ENCODE data around the gene MAPKAPK5. TPM values are rescaled to one million over a fixed set of nuclear protein-coding genes. Genes with fewer than 3 reads are reported as not detected.

Gene MAPKAPK5
- total and polyA plus RNA-seq, 2 donors (not counting 3 experiments of a cell fraction or from before 2014, with no cell fraction given) = 22.8 to 47.1 TPM

- Histone ChIP-seq H3K4me3 (replicated peaks in 1 of 3; ENCODE audit: insufficient read depth in 1 of 3, low read depth in 1 of 3, low read length in 3 of 3) (no peak overlapping the region), H4K20me1 (replicated peaks; ENCODE audit: control insufficient read depth, extremely low read depth, insufficient read depth, low read length) (no peaks in the 10 kb centered on the region), H2AFZ (ENCODE audit: low read depth, low read length) (no peak overlapping the region), H3K27ac (ENCODE audit: insufficient read depth, low read depth, low read length) (no peak overlapping the region), H3K36me3 (ENCODE audit: control insufficient read depth in 2 of 2, extremely low read depth in 1 of 2, insufficient read depth in 2 of 2, low read length in 2 of 2) (no peaks in the 10 kb centered on the region), H3K4me2 (ENCODE audit: insufficient read depth, low read length) (no peak overlapping the region), H3K9ac (replicated peaks; ENCODE audit: extremely low read depth, insufficient read depth, low read length) (no peak overlapping the region), H3K9me1 (replicated peaks; ENCODE audit: control insufficient read depth, extremely low read depth, insufficient read depth, low read length) (no peaks in the 10 kb centered on the region), H3K27me3 (ENCODE audit: control insufficient read depth in 2 of 2, insufficient read depth in 2 of 2, low read length in 2 of 2) (no peaks in the 10 kb centered on the region), H3K79me2 (ENCODE audit: control insufficient read depth, insufficient read depth, low read length) (no peaks in the 10 kb centered on the region), H3K4me1 (ENCODE audit: control insufficient read depth, extremely low read depth, insufficient read depth, low read length) (no peaks in the 10 kb centered on the region), H3K9me3 (replicated peaks; ENCODE audit: control insufficient read depth, insufficient read depth, low read length) (no peaks in the 10 kb centered on the region)
- TF ChIP-seq CTCF (IDR thresholded peaks at IDR 0.05; ENCODE audit: extremely low read depth in 1 of 2, insufficient read depth in 1 of 2, low read depth in 1 of 2, low read length in 2 of 2) = no peak
- no peak for TF ChIP-seq POLR2A (IDR thresholded peaks at IDR 0.05; ENCODE audit: low read depth, low read length)
- TF ChIP-seq JUN (IDR thresholded peaks at IDR 0.05; ENCODE audit: borderline replicate concordance, insufficient read depth, insufficient read length, low read depth) = no peak
- TF ChIP-seq GATA2 (IDR thresholded peaks at IDR 0.05; ENCODE audit: insufficient read depth, insufficient read length, low read depth, low read length) = no peak
- no peak for TF ChIP-seq FOS (IDR thresholded peaks at IDR 0.05; ENCODE audit: borderline replicate concordance, insufficient read depth, low read length)
- TF ChIP-seq EZH2 (IDR thresholded peaks at IDR 0.05; ENCODE audit: borderline replicate concordance, low read depth, low read length, severe bottlenecking) = no peak
- TF ChIP-seq MAX (IDR thresholded peaks at IDR 0.05; ENCODE audit: insufficient read depth, insufficient read length) = no peak
- TF ChIP-seq MYC (IDR thresholded peaks at IDR 0.05; ENCODE audit: low read depth, low read length) = no peak
- TF ChIP-seq POLR2AphosphoS5 (IDR thresholded peaks at IDR 0.05; ENCODE audit: insufficient read depth, low read depth, low read length) = no peak
- dilution Hi-C loops (cut with MboI; ENCODE audit: extremely low pct_ligation_motif_present, low sequenced_read_pairs) = no loop called here
- CTCF ChIA-PET = interaction anchor here (0.8 to 1.2 kb wide), 3 partner anchors 8 to 17 kb away, joined by 3 to 6 read pairs (median 3); no protein-coding TSS in a partner anchor
- POLR2A ChIA-PET = no interaction called here
- intact Hi-C loops (cut with micrococcal nuclease) = no loop called here
- no peak for DNase-seq (ENCODE audit: low read depth, low spot score)
- FAIRE-seq = no peak
- BruUV-seq (replicated peaks) = no TSS peak
These were observed 94.8 kb downstream of the MAPKAPK5 start for GRCh38 chr12:111936869-111937268.

Measured in endothelial cell of umbilical vein (primary cell).